Loucy (cell line): Measurements from ENCODE around the gene BRI3.

Experiments
- CTCF ChIP-seq: fragments of 200-600 bp; sonication (generic); conservative IDR thresholded peaks from 2 replicates; pipeline ENCODE4 v1.5.1; 2014; ENCODE audit warnings: mild to moderate bottlenecking, antibody characterized with exemption, low read length
- EZH2phosphoT487 ChIP-seq: fragments of 200-600 bp; IDR thresholded peaks from 2 replicates; pipeline ENCODE4 v1.6.1; 2018; ENCODE audit warnings: antibody characterized with exemption, mild to moderate bottlenecking, moderate library complexity, borderline replicate concordance

- TF ChIP-seq CTCF = no peak
- TF ChIP-seq EZH2phosphoT487 = no peak
Observed at GRCh38 chr7:98288064-98288823, 6.8 kb downstream of the BRI3 start.
